HCT116 (cell line): Measurements from ENCODE around the gene CASP1. TPM values are rescaled to one million over a fixed set of nuclear protein-coding genes. Genes with fewer than 3 reads are reported as not detected.
"Not testable (repeated sequence)": the region's sequence is repeated elsewhere in the genome, so short reads cannot be mapped to it uniquely, and the experiment has no call there.

Experiments used
- ATAC-seq: fragments of 200-7000 bp; cut with Tn5 transposase; 2 replicates; pipeline ENCODE4 v1.9.1; 2020; ENCODE audit warnings: mild to moderate bottlenecking, moderate library complexity
- BruUV-seq: library from RNA; stranded (reverse); fragments of 400-500 nt; replicated peaks from 2 replicates; lab custom pipeline; 2021; lab: Mats Ljungman, UMichigan
- CTCF ChIA-PET: fragments of 300-600 bp; sonication (Branson Sonifier 250); formaldehyde crosslinking; loops from one replicate; lab custom pipeline; 2021; ENCODE audit warnings: antibody characterized with exemption; lab: Charles Lee
- POLR2A ChIA-PET: fragments of 300-600, 350-600 bp; sonication (Branson Sonifier 250); formaldehyde crosslinking; loops from one replicate; lab custom pipeline; 2021; ENCODE audit warnings: antibody characterized with exemption; lab: Charles Lee
- RAD21 ChIA-PET, 2 experiments: fragments of 300-600 bp; sonication (Branson Sonifier 250); formaldehyde crosslinking; loops; one replicate each; lab custom pipeline; 2023; ENCODE audit warnings: low total read pairs in 2 of 2; ENCODE audit not compliant: uncharacterized antibody in 2 of 2, unreplicated experiment in 2 of 2, low non-redundant PET in 1 of 2; lab: Charles Lee
- DNase-seq: peaks from one replicate; pipeline ENCODE4 v3.0.0-alpha.2; 2010; ENCODE audit warnings: low read depth, low spot score
- H2AFZ ChIP-seq: fragments of 200-600 bp; shearing (Covaris generic), sonication (generic); 2 replicates; pipeline ENCODE4 v1.6.1; 2017; ENCODE audit warnings: low read depth, mixed run types, mixed read lengths, antibody characterized with exemption, low read length; ENCODE audit not compliant: poor library complexity, severe bottlenecking
- H3K27ac ChIP-seq: 2 replicates; pipeline ENCODE4 v1.5.1; 2012; ENCODE audit warnings: low read depth, low read length
- H3K27me3 ChIP-seq: fragments of 200-600 bp; sonication (generic); 2 replicates; pipeline ENCODE4 v1.6.1; 2016; ENCODE audit warnings: mixed run types, low read length, mixed read lengths; ENCODE audit not compliant: insufficient read depth
- H3K36me3 ChIP-seq, 2 experiments: fragments of 200-500 bp in 1 of 2; fragments of 200-600 bp in 1 of 2; sonication (Bioruptor generic) in 1 of 2; sonication (generic) in 1 of 2; 2 replicates each; pipeline versions ENCODE4 v1.5.1 to v1.6.1; 2014 to 2016; ENCODE audit warnings: low read length in 2 of 2, inconsistent platforms in 1 of 2, mixed read lengths in 1 of 2, mixed run types in 1 of 2; ENCODE audit not compliant: insufficient read depth in 2 of 2, control insufficient read depth in 1 of 2
- H3K4me1 ChIP-seq, 2 experiments: fragments of 200-600 bp in 1 of 2; sonication (generic) in 1 of 2; 2 replicates each; pipeline versions ENCODE4 v1.5.1 to v1.6.1; 2012 to 2017; ENCODE audit warnings: low read length in 2 of 2, inconsistent platforms in 1 of 2, mild to moderate bottlenecking in 1 of 2, mixed read lengths in 1 of 2, mixed run types in 1 of 2, moderate library complexity in 1 of 2; ENCODE audit not compliant: insufficient read depth in 2 of 2, control insufficient read depth in 1 of 2
- H3K4me2 ChIP-seq: fragments of 200-600 bp; sonication (generic); 2 replicates; pipeline ENCODE4 v1.6.1; 2017; ENCODE audit warnings: mixed run types, low read length, mixed read lengths
- H3K4me3 ChIP-seq, 2 experiments: fragments of 200-600 bp in 1 of 2; sonication (generic) in 1 of 2; replicated peaks in 1 of 2; 2 replicates each; pipeline ENCODE4 v1.5.1; 2011 to 2016; ENCODE audit warnings: low read length in 2 of 2, control low read depth in 1 of 2, low read depth in 1 of 2, mild to moderate bottlenecking in 1 of 2, mixed read lengths in 1 of 2, mixed run types in 1 of 2
- H3K79me2 ChIP-seq: fragments of 200-600 bp; sonication (generic); 2 replicates; pipeline ENCODE4 v1.6.1; 2017; ENCODE audit warnings: mild to moderate bottlenecking, mixed run types, low read length, moderate library complexity, mixed read lengths; ENCODE audit not compliant: insufficient read depth
- H3K9ac ChIP-seq: fragments of 200-600 bp; sonication (generic); 2 replicates; pipeline ENCODE4 v1.6.1; 2016; ENCODE audit warnings: low read length, mixed read lengths
- H3K9me2 ChIP-seq: fragments of 200-600 bp; sonication (generic), shearing (Covaris generic); 2 replicates; pipeline ENCODE4 v1.6.1; 2017; ENCODE audit warnings: mixed run types, mild to moderate bottlenecking, moderate library complexity; ENCODE audit not compliant: insufficient read depth
- H3K9me3 ChIP-seq, 2 experiments: fragments of 200-500 bp in 1 of 2; fragments of 200-600 bp in 1 of 2; sonication (Bioruptor generic) in 1 of 2; sonication (generic) in 1 of 2; 2 replicates each; pipeline ENCODE4 v1.6.1; 2014 to 2017; ENCODE audit warnings: low read length in 2 of 2, mixed read lengths in 2 of 2, inconsistent platforms in 1 of 2, low read depth in 1 of 2, mild to moderate bottlenecking in 1 of 2, mixed run types in 1 of 2, moderate library complexity in 1 of 2; ENCODE audit not compliant: control insufficient read depth in 1 of 2, insufficient read depth in 1 of 2
- H4K20me1 ChIP-seq: fragments of 200-600 bp; sonication (generic), shearing (Covaris generic); 2 replicates; pipeline ENCODE4 v1.6.1; 2017; ENCODE audit warnings: mixed run types, mild to moderate bottlenecking, moderate library complexity; ENCODE audit not compliant: insufficient read depth
- EZH2phosphoT487 ChIP-seq: fragments of 200-600 bp; IDR thresholded peaks from 2 replicates; pipeline ENCODE4 v1.6.1; 2018; ENCODE audit warnings: antibody characterized with exemption, borderline replicate concordance
- POLR2AphosphoS5 ChIP-seq: IDR thresholded peaks from 2 replicates; pipeline ENCODE4 v1.6.1; 2011; ENCODE audit warnings: mild to moderate bottlenecking, low read depth, low read length, moderate library complexity
- RAD21 ChIP-seq: IDR thresholded peaks from 2 replicates; pipeline ENCODE4 v1.6.1; 2012; ENCODE audit warnings: low read depth, mild to moderate bottlenecking
- intact Hi-C: fragments of 100-400 bp; cut with micrococcal nuclease; formaldehyde crosslinking; loops from 2 replicates; pipeline ENCODE4 v1.10.0; 2022
- total RNA-seq: library from RNA; stranded (reverse); gene quantifications from one replicate; pipeline ENCODE4 v1.2.1, GENCODE V29; 2021; ENCODE audit not compliant: unreplicated experiment

The CASP1 gene
- total RNA-seq, 1 experiment from 2014 or later = not detected

DNA sequence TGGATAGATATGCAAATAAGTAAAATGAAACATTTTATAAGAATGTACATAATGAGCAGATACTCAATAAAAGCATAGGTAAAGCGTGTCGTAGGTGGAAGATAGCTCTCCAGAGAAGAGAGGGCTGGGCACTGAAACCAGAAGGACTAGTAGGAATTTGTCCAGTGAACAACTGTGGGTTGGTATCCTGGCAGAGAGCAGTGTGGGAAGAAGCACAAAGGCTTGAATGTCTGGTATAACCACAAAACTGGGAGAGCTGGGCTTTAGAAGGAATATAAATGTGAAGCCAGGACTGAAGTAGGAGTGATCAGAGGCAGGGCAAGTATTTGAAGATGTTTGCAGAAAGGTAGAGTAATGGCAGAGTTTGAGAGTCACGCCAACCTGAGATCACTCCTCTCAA is 43.3 kb upstream of the CASP1 start:
- no peak overlapping the region for H3K27ac ChIP-seq
- no peak overlapping the region for H2AFZ ChIP-seq
- ChIA-PET CTCF (no interaction called here), POLR2A (no interaction called here), RAD21 (no interaction called here)
- TF ChIP-seq EZH2phosphoT487 (no peak), RAD21 (no peak), POLR2AphosphoS5 (no peak)
- H3K4me1 ChIP-seq = no peaks in the 10 kb centered on the region
- no peak overlapping the region for H3K4me3 ChIP-seq
- no peak overlapping the region for H3K9ac ChIP-seq
- no TSS peak for BruUV-seq
- ATAC-seq (no peak), DNase-seq (no peak)
- no peaks in the 10 kb centered on the region for H3K36me3 ChIP-seq
- H3K79me2 ChIP-seq = no peaks in the 10 kb centered on the region
- H3K9me2 ChIP-seq = no peaks in the 10 kb centered on the region
- H3K4me2 ChIP-seq = no peak overlapping the region
- no peaks in the 10 kb centered on the region for H3K27me3 ChIP-seq
- no peaks in the 10 kb centered on the region for H3K9me3 ChIP-seq
- no peaks in the 10 kb centered on the region for H4K20me1 ChIP-seq
- intact Hi-C loops = no loop called here

GRCh38 chr11:105077141-105077790 is 42.3 kb upstream of the CASP1 start:
- POLR2A ChIA-PET, BruUV-seq, RAD21 ChIA-PET, H4K20me1 ChIP-seq, H3K36me3 ChIP-seq, H3K4me2 ChIP-seq, H3K79me2 ChIP-seq, H3K4me3 ChIP-seq, H2AFZ ChIP-seq, intact Hi-C loops, ATAC-seq, CTCF ChIA-PET, DNase-seq, H3K9me3 ChIP-seq, H3K4me1 ChIP-seq, H3K27me3 ChIP-seq, H3K27ac ChIP-seq, H3K9ac ChIP-seq, H3K9me2 ChIP-seq: not testable (repeated sequence)
